ENCODE results near the gene TYMP. TPM values are rescaled to one million over a fixed set of nuclear protein-coding genes. Genes with fewer than 3 reads are reported as not detected.
A peak's percentile ranks its signal among the peaks of the same experiment; 100 is the strongest.

Gene TYMP
- total RNA-seq, 1 donor from 2014 or later = 82.0 TPM

DNA sequence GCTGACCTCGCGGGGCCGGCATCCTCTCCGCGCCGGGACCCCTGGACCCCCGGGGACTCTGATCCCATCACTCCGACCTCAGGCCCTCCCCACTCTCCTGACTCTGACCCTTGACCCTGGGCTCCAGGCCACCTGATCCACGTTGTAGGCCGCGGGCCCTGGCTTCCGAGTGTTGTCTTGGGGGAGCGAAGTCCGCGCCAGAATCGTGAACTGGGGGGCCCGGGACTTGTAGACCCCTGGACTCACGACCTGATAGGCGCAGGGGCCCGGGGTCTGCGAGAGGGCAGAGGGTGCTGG lies 716 bp upstream of the TYMP start:
- no peaks in the 10 kb centered on the region for H3K36me3 ChIP-seq
- no peaks in the 10 kb centered on the region for H3K27me3 ChIP-seq
- no peaks in the 10 kb centered on the region for H3K9me3 ChIP-seq
- peaks cover 47% of the 10 kb centered on the region for H3K4me1 ChIP-seq
- H3K27ac ChIP-seq = peak overlapping the region; percentile 96
- TF ChIP-seq POLR2AphosphoS5 (IDR thresholded peaks at IDR 0.05; ENCODE audit: insufficient read depth in 1 of 2, low read depth in 1 of 2) (peak in 1 of 2 donors; percentile 79), CTCF (IDR thresholded peaks at IDR 0.05) (no peak)
- DNase-seq (ENCODE audit: extremely low spot score in 2 of 2) = no peak
- intact Hi-C loops (cut with DNase I) = no loop called here
- H3K4me3 ChIP-seq = peak overlapping the region; percentile 58 to 60

DNA sequence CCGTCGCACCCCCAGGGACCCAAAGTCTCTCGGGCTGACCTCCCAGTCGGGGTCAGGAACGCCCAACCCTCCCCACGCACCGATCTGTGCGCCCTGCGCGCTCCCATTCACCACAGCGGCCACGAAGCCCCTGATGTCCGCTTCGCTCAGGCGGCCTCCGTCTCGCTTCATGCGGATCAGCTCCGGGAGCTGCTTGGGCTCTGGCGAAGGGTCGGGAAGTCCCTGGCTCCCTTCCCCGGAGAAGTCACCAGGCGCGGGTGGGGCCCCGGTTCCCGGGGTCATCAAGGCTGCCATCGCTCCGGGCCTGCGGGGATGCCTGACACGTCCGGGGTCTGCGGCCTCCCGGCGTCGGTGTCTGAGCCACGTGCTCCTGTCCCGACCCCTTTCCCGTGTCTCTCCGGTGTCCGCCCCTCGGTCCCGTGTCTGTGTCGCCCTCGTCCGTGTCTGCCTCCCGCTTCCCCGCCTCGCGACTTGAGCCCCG lies 356 bp downstream of the TYMP start:
- Histone ChIP-seq H3K4me3 (peak overlapping the region; percentile 58 to 60), H3K36me3 (no peaks in the 10 kb centered on the region), H3K27me3 (no peaks in the 10 kb centered on the region), H3K27ac (peak overlapping the region; percentile 96), H3K9me3 (no peaks in the 10 kb centered on the region), H3K4me1 (peaks cover 54% of the 10 kb centered on the region)
- DNase-seq (ENCODE audit: extremely low spot score in 2 of 2) = no peak
- peak in 1 of 2 donors; percentile 50 for TF ChIP-seq POLR2AphosphoS5 (IDR thresholded peaks at IDR 0.05; ENCODE audit: insufficient read depth in 1 of 2, low read depth in 1 of 2)
- no peak for TF ChIP-seq POLR2A (IDR thresholded peaks at IDR 0.05)
- intact Hi-C loops (cut with DNase I) = loop anchor here (5.0 to 10.0 kb wide), 2 partner anchors 53 to 265 kb away; partner anchors contain the start of genes CHKB and MAPK12

DNA sequence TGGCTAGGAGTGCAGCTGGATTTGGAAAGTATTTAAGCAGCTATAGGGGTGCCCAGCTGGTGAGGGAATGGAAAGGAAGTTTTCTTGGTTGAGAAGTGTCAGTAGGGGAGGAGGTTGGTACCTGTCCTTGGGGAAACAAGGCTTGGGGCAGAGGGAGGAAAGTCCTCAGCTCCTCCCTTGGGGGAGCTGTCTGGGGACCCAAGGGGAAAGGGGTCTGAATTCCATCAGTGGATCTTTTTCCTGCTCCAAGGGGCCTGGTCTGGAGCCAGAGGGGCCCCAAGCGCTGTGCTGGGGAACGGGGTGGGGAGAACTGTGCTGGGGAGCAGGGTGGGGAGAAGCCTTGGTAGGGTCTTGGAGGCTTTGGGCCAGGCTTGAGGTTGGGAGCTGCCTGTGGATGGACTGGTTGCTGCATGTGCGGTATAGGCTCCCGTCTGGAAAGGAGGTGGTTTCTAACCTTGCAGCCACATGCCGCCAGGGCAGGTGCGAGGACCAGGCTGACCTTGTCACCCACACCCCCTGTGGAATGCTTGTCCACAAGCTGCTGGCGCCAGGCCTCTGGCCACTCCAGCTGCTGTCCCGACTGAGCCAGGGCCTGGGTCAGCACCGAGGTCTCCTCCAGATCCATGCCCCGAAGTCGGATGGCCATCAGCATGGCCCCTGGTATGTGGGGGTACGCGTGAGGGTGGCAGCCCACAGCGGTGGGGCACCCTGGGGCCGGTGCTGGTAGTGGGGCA lies 963 bp downstream of the TYMP start:
- Histone ChIP-seq H3K27me3 (no peaks in the 10 kb centered on the region), H3K4me1 (peaks cover 60% of the 10 kb centered on the region), H3K4me3 (peak overlapping the region; percentile 58 to 60), H3K9me3 (no peaks in the 10 kb centered on the region), H3K27ac (peak overlapping the region; percentile 96), H3K36me3 (peaks cover 0 to 1% of the 10 kb centered on the region in 2 donors)
- TF ChIP-seq POLR2A (IDR thresholded peaks at IDR 0.05) (no peak), CTCF (IDR thresholded peaks at IDR 0.05) (no peak), POLR2AphosphoS5 (IDR thresholded peaks at IDR 0.05; ENCODE audit: insufficient read depth in 1 of 2, low read depth in 1 of 2) (no peak)
- intact Hi-C loops (cut with DNase I) = loop anchor here (5.0 to 10.0 kb wide), 2 partner anchors 53 to 264 kb away; partner anchors contain the start of genes CHKB and MAPK12
- DNase-seq (ENCODE audit: extremely low spot score in 2 of 2) = no peak

DNA sequence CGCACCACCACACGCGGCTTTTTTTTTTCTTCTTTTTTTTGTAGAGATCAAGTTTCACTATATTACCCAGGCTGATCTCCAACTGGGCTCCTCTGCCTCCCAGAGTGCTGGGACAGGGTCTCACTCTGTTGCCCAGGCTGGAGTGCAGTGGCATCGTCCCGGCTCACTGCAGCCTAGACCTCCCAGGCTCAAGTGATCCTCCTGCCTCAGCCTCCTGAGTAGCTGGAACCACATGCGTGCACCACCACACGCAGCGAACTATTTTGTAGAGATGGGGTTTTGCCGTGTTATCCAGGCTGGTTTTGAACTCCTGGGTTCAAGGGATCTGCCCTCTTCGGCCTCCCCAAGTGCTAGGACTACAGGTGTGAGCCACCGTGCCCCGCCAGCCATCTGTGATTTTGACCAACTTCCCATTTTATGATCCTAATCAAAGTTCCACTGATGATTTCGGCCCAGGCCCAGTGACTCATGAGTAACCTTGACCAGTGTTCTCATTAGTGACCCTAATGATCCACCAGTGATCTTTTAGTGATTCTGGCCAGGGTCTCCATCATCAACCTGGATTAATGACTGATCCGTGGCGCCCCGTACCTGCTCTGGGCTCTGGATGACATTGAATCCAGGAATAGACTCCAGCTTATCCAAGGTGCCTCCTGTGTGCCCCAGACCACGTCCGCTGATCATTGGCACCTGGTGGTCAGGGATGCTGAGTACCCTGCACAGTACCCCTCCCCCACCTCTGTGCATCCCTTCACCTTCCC lies 1.7 kb downstream of the TYMP start:
- Histone ChIP-seq H3K4me1 (peaks cover 66% of the 10 kb centered on the region), H3K4me3 (no peak overlapping the region), H3K27ac (peak overlapping the region; percentile 96), H3K27me3 (no peaks in the 10 kb centered on the region), H3K36me3 (peaks cover 0 to 9% of the 10 kb centered on the region in 2 donors), H3K9me3 (no peaks in the 10 kb centered on the region)
- no peak for DNase-seq (ENCODE audit: extremely low spot score in 2 of 2)
- intact Hi-C loops (cut with DNase I) = loop anchor here (5.0 to 10.0 kb wide), 2 partner anchors 54 to 263 kb away; partner anchors contain the start of genes CHKB and MAPK12
- TF ChIP-seq POLR2A (IDR thresholded peaks at IDR 0.05) = no peak
- no peak for TF ChIP-seq POLR2AphosphoS5 (IDR thresholded peaks at IDR 0.05; ENCODE audit: insufficient read depth in 1 of 2, low read depth in 1 of 2)
- no peak for TF ChIP-seq CTCF (IDR thresholded peaks at IDR 0.05)
